Upper lobe of left lung (tissue), 4 donors: ENCODE measurements around the gene ACVRL1.
A peak's percentile ranks its signal among the peaks of the same experiment; 100 is the strongest.

Experiments
- CTCF ChIP-seq, 6 experiments: fragments of 450-650 bp in 4 of 6; fragments of 200-600 bp in 2 of 6; sonication (generic) in 2 of 6; IDR thresholded peaks; one replicate each; pipeline ENCODE4 v1.5.1; 2016 to 2019; ENCODE audit warnings: antibody characterized with exemption in 6 of 6
- EP300 ChIP-seq, 4 donors: sonication (generic); formaldehyde crosslinking; IDR thresholded peaks; one replicate each; pipeline ENCODE4 v1.5.1; 2017; ENCODE audit warnings: antibody characterized with exemption in 4 of 4, control low read depth in 2 of 4
- POLR2A ChIP-seq, 4 donors: fragments of 450-650 bp; IDR thresholded peaks; one replicate each; pipeline ENCODE4 v1.5.1; 2016 to 2017; ENCODE audit warnings: antibody characterized with exemption in 4 of 4, mild to moderate bottlenecking in 2 of 4

GRCh38 chr12:51906430-51907082, 748 bp upstream of the ACVRL1 start:
- TF ChIP-seq CTCF (IDR thresholded peaks at IDR 0.05) (peak in 1 of 6 experiments; percentile 4), POLR2A (IDR thresholded peaks at IDR 0.05) (peak in 2 of 4 donors; percentile 4 to 13), EP300 (IDR thresholded peaks at IDR 0.05) (no peak)
